K562 (cell line): ENCODE data around the gene ZSCAN12. TPM values are rescaled to one million over a fixed set of nuclear protein-coding genes. Genes with fewer than 3 reads are reported as not detected.

Source experiments
- ADNP ChIP-seq: fragments of 200-800 bp; sonication (Bioruptor generic); IDR thresholded peaks from 2 replicates; pipeline ENCODE4 v1.6.1; 2016; ENCODE audit warnings: missing genetic modification characterization, missing compliant biosample characterization
- CCAR2 ChIP-seq: fragments of 200-400 bp; formaldehyde crosslinking; IDR thresholded peaks from 2 replicates; pipeline ENCODE4 v1.6.1; 2017; ENCODE audit warnings: mild to moderate bottlenecking, low read depth, low read length
- CHCHD3 ChIP-seq: fragments of 250-450 bp; sonication (Bioruptor Pico); IDR thresholded peaks from 2 replicates; pipeline ENCODE4 v2.1.2; 2022; ENCODE audit warnings: mild to moderate bottlenecking
- EWSR1 ChIP-seq: fragments of 450-650 bp; IDR thresholded peaks from 2 replicates; pipeline ENCODE4 v1.6.1; 2018; ENCODE audit warnings: borderline replicate concordance, mild to moderate bottlenecking, low read depth, moderate library complexity; ENCODE audit not compliant: partially characterized antibody
- HDGF ChIP-seq: fragments of 450-650 bp; IDR thresholded peaks from 2 replicates; pipeline ENCODE4 v1.6.1; 2016
- IRF2 ChIP-seq: sonication (generic); formaldehyde crosslinking; IDR thresholded peaks from 2 replicates; pipeline ENCODE4 v1.8.1; 2022; ENCODE audit warnings: mild to moderate bottlenecking, missing genetic modification reagents
- KHSRP ChIP-seq: fragments of 450-650 bp; IDR thresholded peaks from 2 replicates; pipeline ENCODE4 v1.6.1; 2017
- MECOM ChIP-seq: fragments of 250-450 bp; sonication (Bioruptor Pico); IDR thresholded peaks from 2 replicates; pipeline ENCODE4 v1.8.0; 2022; ENCODE audit warnings: inconsistent platforms
- NCOA6 ChIP-seq: fragments of 450-650 bp; IDR thresholded peaks from 2 replicates; pipeline ENCODE4 v1.6.1; 2017; ENCODE audit warnings: mild to moderate bottlenecking
- NFATC3 ChIP-seq: fragments of 450-650 bp; IDR thresholded peaks from 2 replicates; pipeline ENCODE4 v1.6.1; 2017; ENCODE audit warnings: mild to moderate bottlenecking
- NFE2L1 ChIP-seq: fragments of 450-650 bp; IDR thresholded peaks from 2 replicates; pipeline ENCODE4 v1.6.1; 2016; ENCODE audit warnings: missing genetic modification characterization, low read depth, mild to moderate bottlenecking, missing compliant biosample characterization, moderate library complexity, borderline replicate concordance
- NFIX ChIP-seq: fragments of 250-450 bp; sonication (Bioruptor Pico); IDR thresholded peaks from 2 replicates; pipeline ENCODE4 v1.4.0; 2020; ENCODE audit warnings: low read depth, mild to moderate bottlenecking, moderate library complexity
- NRF1 ChIP-seq, 2 experiments: fragments of 450-650 bp; IDR thresholded peaks in 1 of 2; conservative IDR thresholded peaks in 1 of 2; 2 replicates each; pipeline ENCODE4 v1.6.1; 2014; ENCODE audit warnings: mild to moderate bottlenecking in 2 of 2
- POLR2AphosphoS5 ChIP-seq: IDR thresholded peaks from 2 replicates; pipeline ENCODE4 v1.6.1; 2011; ENCODE audit warnings: mild to moderate bottlenecking, low read depth, low read length, moderate library complexity; ENCODE audit not compliant: control insufficient read depth, insufficient read depth
- POLR2G ChIP-seq: fragments of 200-400 bp; formaldehyde crosslinking; IDR thresholded peaks from 2 replicates; pipeline ENCODE4 v1.6.1; 2017; ENCODE audit warnings: low read depth, mild to moderate bottlenecking, antibody characterized with exemption, low read length, moderate library complexity
- RAD51 ChIP-seq: fragments of 450-650 bp; IDR thresholded peaks from 2 replicates; pipeline ENCODE4 v1.7.1; 2016; ENCODE audit warnings: low read depth, mild to moderate bottlenecking, borderline replicate concordance
- RBM22 ChIP-seq: fragments of 200-400 bp; formaldehyde crosslinking; IDR thresholded peaks from 2 replicates; pipeline ENCODE4 v1.6.1; 2018; ENCODE audit warnings: low read length, low read depth; ENCODE audit not compliant: poor library complexity, severe bottlenecking
- TFAM ChIP-seq: fragments of 250-450 bp; sonication (Bioruptor Pico); conservative IDR thresholded peaks from 2 replicates; pipeline ENCODE4 v1.5.0; 2021; ENCODE audit warnings: mild to moderate bottlenecking, moderate library complexity
- TSC22D4 ChIP-seq: fragments of 450-650 bp; IDR thresholded peaks from 2 replicates; pipeline ENCODE4 v1.6.1; 2016; ENCODE audit warnings: missing genetic modification characterization, missing biosample characterization, control low read depth
- U2AF1 ChIP-seq: fragments of 200-400 bp; formaldehyde crosslinking; optimal IDR thresholded peaks from 2 replicates; pipeline ENCODE3; 2017; ENCODE audit warnings: mild to moderate bottlenecking, low read depth, low read length, moderate library complexity
- ZNF551 ChIP-seq: fragments of 250-450 bp; sonication (Bioruptor Pico); IDR thresholded peaks from 2 replicates; pipeline ENCODE4 v1.5.0; 2021; ENCODE audit warnings: mild to moderate bottlenecking, moderate library complexity
- polyA plus RNA-seq, 8 experiments: library from polyadenylated mRNA; depleted of rRNA in 4 of 8; stranded (reverse) in 5 of 8; unstranded in 3 of 8; fragments of >200 nt; fragmentation: Nextera tagmentation in 2 of 8; fragmentation: Illumina TruSeq in 1 of 8; extraction: Ambion mirVana in 2 of 8; extraction: Trizol in 1 of 8; gene quantifications; 2 replicates each; pipeline versions ENCODE4 v1.2.1 to v1.2.3, GENCODE V29; 2011 to 2014; ENCODE audit warnings: inconsistent platforms in 1 of 8, missing spikeins in 1 of 8
- total RNA-seq, 7 experiments: library from RNA; depleted of rRNA in 6 of 7; stranded (reverse); fragments of >200 nt in 6 of 7; fragmentation: Illumina TruSeq in 2 of 7; extraction: Trizol in 2 of 7; gene quantifications; 2 replicates each; pipeline versions ENCODE4 v1.2.1 to v1.2.3, GENCODE V29; 2011 to 2021; ENCODE audit warnings: low replicate concordance in 1 of 7
- TF ChIP-seq, protein P1 (sequence below), 2 experiments: fragments of 450-650 bp in 1 of 2; sonication (generic) in 1 of 2; formaldehyde crosslinking in 1 of 2; IDR thresholded peaks in 1 of 2; conservative IDR thresholded peaks in 1 of 2; 2 replicates each; pipeline versions ENCODE4 v1.6.1 to v1.8.1; 2016 to 2023; ENCODE audit warnings: mild to moderate bottlenecking in 2 of 2, moderate library complexity in 2 of 2, inconsistent platforms in 1 of 2, missing genetic modification reagents in 1 of 2
- TF ChIP-seq, protein P2 (sequence below): IDR thresholded peaks from 3 replicates; pipeline ENCODE4 v1.6.1; 2011; ENCODE audit warnings: borderline replicate concordance, mild to moderate bottlenecking; ENCODE audit not compliant: insufficient read length, insufficient read depth
- TF ChIP-seq, protein P3 (sequence below), 2 experiments: fragments of 450-650 bp; conservative IDR thresholded peaks; 2 replicates each; pipeline ENCODE4 v1.6.1; 2017; ENCODE audit warnings: mild to moderate bottlenecking in 2 of 2, moderate library complexity in 2 of 2
- TF ChIP-seq, protein P4 (sequence below): sonication (generic); formaldehyde crosslinking; IDR thresholded peaks from 2 replicates; pipeline ENCODE4 v1.8.0; 2022; ENCODE audit warnings: mild to moderate bottlenecking, missing genetic modification reagents
- TF ChIP-seq, protein P5 (sequence below): sonication (generic); formaldehyde crosslinking; IDR thresholded peaks from 2 replicates; pipeline ENCODE4 v1.9.0; 2022; ENCODE audit warnings: mild to moderate bottlenecking, missing genetic modification reagents

Gene ZSCAN12
- total and polyA plus RNA-seq, 9 of the 15 experiments (the other 6 are each of a cell fraction or from before 2014, with no cell fraction given) = 2.5 to 19.6 (median 12.5) TPM

DNA sequence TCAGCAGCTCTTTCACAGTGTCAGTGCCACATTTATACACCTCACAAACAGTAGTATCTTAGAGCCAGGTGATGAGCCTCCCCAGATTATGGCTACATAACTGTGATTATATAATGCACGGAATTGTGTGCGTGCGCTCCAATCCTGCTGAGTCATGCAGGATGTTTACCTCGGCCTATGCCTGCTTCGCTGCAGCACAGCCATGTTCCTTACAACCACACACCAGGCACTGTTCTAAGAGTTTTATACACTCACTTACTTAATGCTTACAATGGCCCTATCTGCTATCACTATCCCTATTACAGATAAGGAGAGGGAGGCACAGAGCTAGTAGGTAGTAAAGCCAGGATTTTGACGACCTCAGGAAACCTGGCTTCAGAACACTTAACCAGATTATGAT is 42.5 kb downstream of the ZSCAN12 start (continued):
- no peak for TF ChIP-seq ZNF551 (CRISPR knock-in tag)
- peak; percentile 88 for TF ChIP-seq NFE2L1 (tag)
- TF ChIP-seq NRF1 (conservative IDR thresholded peaks at IDR 0.05 in 1 of 2, IDR thresholded peaks at IDR 0.05 in 1 of 2) = no peak
- TF ChIP-seq CHCHD3 (CRISPR knock-in tag) = no peak
- TF ChIP-seq NFIX (CRISPR knock-in tag) = no peak
- TF ChIP-seq HDGF = no peak
- TF ChIP-seq, protein P1, sequence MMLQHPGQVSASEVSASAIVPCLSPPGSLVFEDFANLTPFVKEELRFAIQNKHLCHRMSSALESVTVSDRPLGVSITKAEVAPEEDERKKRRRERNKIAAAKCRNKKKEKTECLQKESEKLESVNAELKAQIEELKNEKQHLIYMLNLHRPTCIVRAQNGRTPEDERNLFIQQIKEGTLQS (IDR thresholded peaks at IDR 0.05) = peak; percentile 44
- TF ChIP-seq, protein P1 (CRISPR knock-in tag; conservative IDR thresholded peaks at IDR 0.05) = no peak
- TF ChIP-seq ADNP (tag) = no peak
- TF ChIP-seq CCAR2 = no peak
- no peak for TF ChIP-seq IRF2 (CRISPR knock-in tag)
- TF ChIP-seq POLR2AphosphoS5 = no peak
- no peak for TF ChIP-seq U2AF1
- TF ChIP-seq NFATC3 = no peak
- TF ChIP-seq MECOM = no peak
- TF ChIP-seq TSC22D4 (tag) = no peak
- TF ChIP-seq, protein P2, sequence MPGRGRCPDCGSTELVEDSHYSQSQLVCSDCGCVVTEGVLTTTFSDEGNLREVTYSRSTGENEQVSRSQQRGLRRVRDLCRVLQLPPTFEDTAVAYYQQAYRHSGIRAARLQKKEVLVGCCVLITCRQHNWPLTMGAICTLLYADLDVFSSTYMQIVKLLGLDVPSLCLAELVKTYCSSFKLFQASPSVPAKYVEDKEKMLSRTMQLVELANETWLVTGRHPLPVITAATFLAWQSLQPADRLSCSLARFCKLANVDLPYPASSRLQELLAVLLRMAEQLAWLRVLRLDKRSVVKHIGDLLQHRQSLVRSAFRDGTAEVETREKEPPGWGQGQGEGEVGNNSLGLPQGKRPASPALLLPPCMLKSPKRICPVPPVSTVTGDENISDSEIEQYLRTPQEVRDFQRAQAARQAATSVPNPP = no peak
- TF ChIP-seq RAD51 = no peak
- TF ChIP-seq, protein P3, sequence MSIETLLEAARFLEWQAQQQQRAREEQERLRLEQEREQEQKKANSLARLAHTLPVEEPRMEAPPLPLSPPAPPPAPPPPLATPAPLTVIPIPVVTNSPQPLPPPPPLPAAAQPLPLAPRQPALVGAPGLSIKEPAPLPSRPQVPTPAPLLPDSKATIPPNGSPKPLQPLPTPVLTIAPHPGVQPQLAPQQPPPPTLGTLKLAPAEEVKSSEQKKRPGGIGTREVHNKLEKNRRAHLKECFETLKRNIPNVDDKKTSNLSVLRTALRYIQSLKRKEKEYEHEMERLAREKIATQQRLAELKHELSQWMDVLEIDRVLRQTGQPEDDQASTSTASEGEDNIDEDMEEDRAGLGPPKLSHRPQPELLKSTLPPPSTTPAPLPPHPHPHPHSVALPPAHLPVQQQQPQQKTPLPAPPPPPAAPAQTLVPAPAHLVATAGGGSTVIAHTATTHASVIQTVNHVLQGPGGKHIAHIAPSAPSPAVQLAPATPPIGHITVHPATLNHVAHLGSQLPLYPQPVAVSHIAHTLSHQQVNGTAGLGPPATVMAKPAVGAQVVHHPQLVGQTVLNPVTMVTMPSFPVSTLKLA (conservative IDR thresholded peaks at IDR 0.05) = 0 out of 4 replicates have a peak, but pooled peaks of 1 of the 2 experiments have one; percentile 22
- TF ChIP-seq, protein P4, sequence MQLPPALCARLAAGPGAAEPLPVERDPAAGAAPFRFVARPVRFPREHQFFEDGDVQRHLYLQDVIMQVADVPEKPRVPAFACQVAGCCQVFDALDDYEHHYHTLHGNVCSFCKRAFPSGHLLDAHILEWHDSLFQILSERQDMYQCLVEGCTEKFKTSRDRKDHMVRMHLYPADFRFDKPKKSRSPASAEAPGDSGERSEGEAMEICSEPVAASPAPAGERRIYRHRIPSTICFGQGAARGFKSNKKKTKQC (CRISPR knock-in tag) = no peak
- no peak for TF ChIP-seq KHSRP
- TF ChIP-seq TFAM (CRISPR knock-in tag) = no peak
- TF ChIP-seq, protein P5, sequence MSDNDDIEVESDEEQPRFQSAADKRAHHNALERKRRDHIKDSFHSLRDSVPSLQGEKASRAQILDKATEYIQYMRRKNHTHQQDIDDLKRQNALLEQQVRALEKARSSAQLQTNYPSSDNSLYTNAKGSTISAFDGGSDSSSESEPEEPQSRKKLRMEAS (CRISPR knock-in tag) = no peak
- TF ChIP-seq EWSR1 = no peak
- no peak for TF ChIP-seq POLR2G
- TF ChIP-seq NCOA6 = no peak
- no peak for TF ChIP-seq RBM22
